Activated CD4-positive, alpha-beta T cell treated with anti-CD3 and anti-CD28 coated beads for 36 hours (primary cell): ENCODE measurements around the gene DYNLT5. TPM values are rescaled to one million over a fixed set of nuclear protein-coding genes. Genes with fewer than 3 reads are reported as not detected.

Experiments
- ATAC-seq: fragments of 200-7000 bp; cut with Tn5 transposase; one replicate; pipeline ENCODE4 v1.10.0; 2021; ENCODE audit warnings: mild to moderate bottlenecking, moderate library complexity
- CTCF ChIA-PET: fragments of 350-600 bp; sonication (Branson Sonifier 250); formaldehyde crosslinking; loops from one replicate; lab custom pipeline; 2021; ENCODE audit warnings: antibody characterized with exemption; lab: Charles Lee
- POLR2A ChIA-PET: fragments of 350-600 bp; sonication (Branson Sonifier 250); formaldehyde crosslinking; loops from one replicate; lab custom pipeline; 2021; ENCODE audit warnings: antibody characterized with exemption, inconsistent platforms; lab: Charles Lee
- DNase-seq: peaks from one replicate; pipeline ENCODE4 v3.0.0-alpha.2; 2020
- H3K27ac Mint-ChIP-seq: one replicate; pipeline ENCODE4 v1.8.0; 2021; ENCODE audit warnings: mixed read lengths
- H3K27me3 Mint-ChIP-seq: one replicate; pipeline ENCODE4 v1.8.0; 2021; ENCODE audit warnings: mixed read lengths
- H3K36me3 Mint-ChIP-seq: one replicate; pipeline ENCODE4 v1.8.0; 2021; ENCODE audit warnings: low read depth, mixed read lengths
- H3K4me1 Mint-ChIP-seq: one replicate; pipeline ENCODE4 v1.8.0; 2021; ENCODE audit warnings: mixed read lengths
- H3K4me3 Mint-ChIP-seq: one replicate; pipeline ENCODE4 v1.8.0; 2021; ENCODE audit warnings: mild to moderate bottlenecking, moderate library complexity, mixed read lengths
- H3K9me3 Mint-ChIP-seq: one replicate; pipeline ENCODE4 v1.8.0; 2021; ENCODE audit warnings: low read depth, mixed read lengths
- intact Hi-C, 2 experiments: fragments of 100-400 bp; cut with DNase I in 1 of 2; cut with micrococcal nuclease in 1 of 2; formaldehyde crosslinking; loops; one replicate each; pipeline versions ENCODE4 v1.14.2 to v1.15.1; 2022 to 2024; cut with DNase I, micrococcal nuclease
- total RNA-seq, 2 experiments: library from RNA; stranded (reverse); gene quantifications; one replicate each; pipeline ENCODE4 v1.2.3, GENCODE V29; 2021

DYNLT5 gene
- total RNA-seq, 2 experiments from 2014 or later: not detected

GRCh38 chr1:66769512-66770229 is 17.4 kb downstream of the DYNLT5 start:
- H3K4me3 Mint-ChIP-seq: peak overlapping the region; percentile 51
- H3K4me1 Mint-ChIP-seq: peaks cover 34% of the 10 kb centered on the region
- H3K27ac Mint-ChIP-seq: peak overlapping the region; percentile 51
- H3K36me3 Mint-ChIP-seq: no peaks in the 10 kb centered on the region
- ChIA-PET CTCF (interaction anchor here (0.8 to 1.7 kb wide), 4 partner anchors 9 to 212 kb away, joined by 3 to 4 read pairs (median 4); no protein-coding TSS in a partner anchor), POLR2A (no interaction called here)
- no peaks in the 10 kb centered on the region for H3K9me3 Mint-ChIP-seq
- ATAC-seq (peak; percentile 68), DNase-seq (peak; percentile 20)
- intact Hi-C loops: loop anchor here (1.0 to 10.0 kb wide), 7 partner anchors 17 to 735 kb away; partner anchors contain the start of genes DNAI4 (in 2 of the 2), MIER1 (in 2 of the 2) and SLC35D1 (in 1 of the 2)
- no peaks in the 10 kb centered on the region for H3K27me3 Mint-ChIP-seq

GRCh38 chr1:66770240-66770639 is 18.0 kb downstream of the DYNLT5 start:
- POLR2A ChIA-PET: no interaction called here

GRCh38 chr1:66770694-66771093 is 18.4 kb downstream of the DYNLT5 start:
- peak overlapping the region; percentile 29 for H3K4me3 Mint-ChIP-seq
- H3K27me3 Mint-ChIP-seq: no peaks in the 10 kb centered on the region
- CTCF ChIA-PET: interaction anchor here (1.7 kb wide), 1 partner anchor 8 kb away, joined by 3 read pairs; no protein-coding TSS in a partner anchor
- POLR2A ChIA-PET: no interaction called here
- DNase-seq: no peak
- peaks cover 34% of the 10 kb centered on the region for H3K4me1 Mint-ChIP-seq
- no peaks in the 10 kb centered on the region for H3K9me3 Mint-ChIP-seq
- H3K27ac Mint-ChIP-seq: peak overlapping the region; percentile 72
- intact Hi-C loops: loop anchor here (1.0 to 10.0 kb wide), 4 partner anchors 16 to 734 kb away; partner anchors contain the start of genes DNAI4 (in 1 of the 2) and MIER1 (in 1 of the 2)
- no peaks in the 10 kb centered on the region for H3K36me3 Mint-ChIP-seq
- peak; percentile 67 for ATAC-seq

More at GRCh38 chr1:66770240-66770639, 18.0 kb downstream of the DYNLT5 start:
- Mint-ChIP-seq H3K27ac (peak overlapping the region; percentile 72), H3K27me3 (no peaks in the 10 kb centered on the region), H3K4me1 (peaks cover 34% of the 10 kb centered on the region), H3K36me3 (no peaks in the 10 kb centered on the region), H3K4me3 (peak overlapping the region; percentile 29), H3K9me3 (no peaks in the 10 kb centered on the region)
- CTCF ChIA-PET: interaction anchor here (1.1 to 1.7 kb wide), 3 partner anchors 8 to 211 kb away, joined by 3 to 4 read pairs (median 4); no protein-coding TSS in a partner anchor
- ATAC-seq (peak; percentile 45), DNase-seq (no peak)
- intact Hi-C loops: loop anchor here (1.0 to 10.0 kb wide), 4 partner anchors 17 to 735 kb away; partner anchors contain the start of genes DNAI4 (in 1 of the 2) and MIER1 (in 1 of the 2)

- intact Hi-C loops: loop anchor here in 1 of 2 experiments (10.0 kb wide), 1 partner anchor 732 kb away; no protein-coding TSS in a partner anchor
- no peaks in the 10 kb centered on the region for H3K9me3 Mint-ChIP-seq
- CTCF ChIA-PET: interaction anchor here (1.8 kb wide), 1 partner anchor 376 kb away, joined by 7 read pairs; no protein-coding TSS in a partner anchor
- no peak overlapping the region for H3K4me3 Mint-ChIP-seq
- ATAC-seq (no peak), DNase-seq (no peak)
- H3K36me3 Mint-ChIP-seq: no peaks in the 10 kb centered on the region
- H3K27me3 Mint-ChIP-seq: no peaks in the 10 kb centered on the region
- POLR2A ChIA-PET: no interaction called here
- H3K27ac Mint-ChIP-seq: no peak overlapping the region
- peaks cover 29% of the 10 kb centered on the region for H3K4me1 Mint-ChIP-seq
Measured at GRCh38 chr1:66773227-66773626, 21.0 kb downstream of the DYNLT5 start.

DNA sequence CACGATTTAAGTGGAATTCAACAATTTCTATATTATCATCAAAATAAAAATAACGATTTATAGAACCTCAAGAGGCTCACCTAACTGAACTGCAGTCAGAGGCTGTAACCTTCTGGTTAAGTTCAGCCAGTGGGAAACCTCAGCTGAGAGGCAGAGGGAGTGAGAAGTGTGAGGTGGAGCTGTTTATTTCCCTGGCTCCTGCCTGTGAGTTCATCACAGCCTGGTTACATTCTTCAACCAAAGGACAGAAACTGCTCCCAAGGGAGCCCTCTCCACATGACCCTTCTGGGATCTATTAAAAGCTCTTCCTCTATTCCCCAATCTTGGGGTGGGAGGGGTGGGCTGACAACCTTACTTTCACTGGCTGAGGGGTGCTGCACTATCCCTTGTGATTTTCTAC is 22.2 kb downstream of the DYNLT5 start:
- Mint-ChIP-seq H3K36me3 (no peaks in the 10 kb centered on the region), H3K4me1 (peaks cover 20% of the 10 kb centered on the region), H3K4me3 (no peak overlapping the region), H3K27me3 (peaks cover 2% of the 10 kb centered on the region), H3K9me3 (no peaks in the 10 kb centered on the region), H3K27ac (no peak overlapping the region)
- ATAC-seq (no peak), DNase-seq (no peak)
- intact Hi-C loops: loop anchor here in 1 of 2 experiments (10.0 kb wide), 1 partner anchor 730 kb away; no protein-coding TSS in a partner anchor
- CTCF ChIA-PET: interaction anchor here (0.7 to 1.8 kb wide), 2 partner anchors 52 to 374 kb away, joined by 3 to 7 read pairs; no protein-coding TSS in a partner anchor
- POLR2A ChIA-PET: no interaction called here

DNA sequence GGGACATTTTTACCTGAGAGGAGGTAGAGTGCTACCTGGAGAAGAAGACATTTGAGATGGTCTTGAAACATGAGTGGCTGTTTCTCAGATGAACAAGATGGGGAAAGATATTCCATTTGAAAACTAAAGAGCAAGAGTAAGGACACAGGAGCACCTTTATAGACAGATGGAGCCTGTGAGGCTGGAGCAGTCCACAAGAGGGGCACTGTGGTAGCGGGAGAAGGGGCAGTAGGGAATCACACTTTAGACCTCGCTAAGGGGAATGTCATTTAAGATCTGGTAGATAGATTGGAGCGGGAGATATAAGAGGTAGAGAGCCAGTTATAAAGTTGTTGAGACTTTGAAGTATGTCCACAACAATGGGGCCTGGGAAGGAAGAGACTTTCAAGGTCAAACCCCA is 23.4 kb downstream of the DYNLT5 start:
- ChIA-PET CTCF (interaction anchor here (1.3 kb wide), 1 partner anchor 10 kb away, joined by 4 read pairs; no protein-coding TSS in a partner anchor), POLR2A (no interaction called here)
- Mint-ChIP-seq H3K4me3 (no peak overlapping the region), H3K27ac (no peak overlapping the region), H3K9me3 (no peaks in the 10 kb centered on the region), H3K4me1 (peaks cover 10% of the 10 kb centered on the region), H3K36me3 (no peaks in the 10 kb centered on the region), H3K27me3 (peaks cover 3% of the 10 kb centered on the region)
- intact Hi-C loops: loop anchor here in 1 of 2 experiments (10.0 kb wide), 1 partner anchor 729 kb away; no protein-coding TSS in a partner anchor
- ATAC-seq: no peak
- DNase-seq: no peak

- CTCF ChIA-PET: interaction anchor here (0.8 to 1.4 kb wide), 4 partner anchors 8 to 371 kb away, joined by 3 to 6 read pairs (median 3); no protein-coding TSS in a partner anchor
Measured at GRCh38 chr1:66777831-66778230, 25.6 kb downstream of the DYNLT5 start.

GRCh38 chr1:66778266-66778665 is 26.0 kb downstream of the DYNLT5 start:
- ChIA-PET POLR2A (no interaction called here), CTCF (interaction anchor here (0.8 to 1.4 kb wide), 3 partner anchors 8 to 52 kb away, joined by 3 to 6 read pairs (median 3); no protein-coding TSS in a partner anchor)
- peaks cover 3% of the 10 kb centered on the region for H3K27me3 Mint-ChIP-seq
- intact Hi-C loops: loop anchor here in 1 of 2 experiments (10.0 kb wide), 1 partner anchor 727 kb away; no protein-coding TSS in a partner anchor
- H3K9me3 Mint-ChIP-seq: no peaks in the 10 kb centered on the region
- no peak overlapping the region for H3K4me3 Mint-ChIP-seq
- H3K27ac Mint-ChIP-seq: no peak overlapping the region
- ATAC-seq (no peak), DNase-seq (no peak)
- no peaks in the 10 kb centered on the region for H3K36me3 Mint-ChIP-seq
- H3K4me1 Mint-ChIP-seq: peaks cover 3% of the 10 kb centered on the region

More at GRCh38 chr1:66777831-66778230, 25.6 kb downstream of the DYNLT5 start:
- intact Hi-C loops: loop anchor here in 1 of 2 experiments (10.0 kb wide), 1 partner anchor 727 kb away; no protein-coding TSS in a partner anchor
- Mint-ChIP-seq H3K4me3 (no peak overlapping the region), H3K27me3 (peaks cover 3% of the 10 kb centered on the region), H3K9me3 (no peaks in the 10 kb centered on the region), H3K4me1 (peaks cover 3% of the 10 kb centered on the region), H3K36me3 (no peaks in the 10 kb centered on the region), H3K27ac (no peak overlapping the region)
- ATAC-seq (no peak), DNase-seq (no peak)
- POLR2A ChIA-PET: no interaction called here

- intact Hi-C loops: loop anchor here in 1 of 2 experiments (10.0 kb wide), 1 partner anchor 726 kb away; no protein-coding TSS in a partner anchor
- H3K4me3 Mint-ChIP-seq: no peak overlapping the region
- ChIA-PET CTCF (interaction anchor here (1.4 to 1.7 kb wide), 2 partner anchors 9 to 14 kb away, joined by 3 to 4 read pairs; no protein-coding TSS in a partner anchor), POLR2A (no interaction called here)
- H3K4me1 Mint-ChIP-seq: peaks cover 3% of the 10 kb centered on the region
- no peaks in the 10 kb centered on the region for H3K36me3 Mint-ChIP-seq
- H3K27me3 Mint-ChIP-seq: peaks cover 3% of the 10 kb centered on the region
- ATAC-seq (no peak), DNase-seq (no peak)
- no peak overlapping the region for H3K27ac Mint-ChIP-seq
- H3K9me3 Mint-ChIP-seq: no peaks in the 10 kb centered on the region
Measured at GRCh38 chr1:66778969-66779368, 26.7 kb downstream of the DYNLT5 start.

DNA sequence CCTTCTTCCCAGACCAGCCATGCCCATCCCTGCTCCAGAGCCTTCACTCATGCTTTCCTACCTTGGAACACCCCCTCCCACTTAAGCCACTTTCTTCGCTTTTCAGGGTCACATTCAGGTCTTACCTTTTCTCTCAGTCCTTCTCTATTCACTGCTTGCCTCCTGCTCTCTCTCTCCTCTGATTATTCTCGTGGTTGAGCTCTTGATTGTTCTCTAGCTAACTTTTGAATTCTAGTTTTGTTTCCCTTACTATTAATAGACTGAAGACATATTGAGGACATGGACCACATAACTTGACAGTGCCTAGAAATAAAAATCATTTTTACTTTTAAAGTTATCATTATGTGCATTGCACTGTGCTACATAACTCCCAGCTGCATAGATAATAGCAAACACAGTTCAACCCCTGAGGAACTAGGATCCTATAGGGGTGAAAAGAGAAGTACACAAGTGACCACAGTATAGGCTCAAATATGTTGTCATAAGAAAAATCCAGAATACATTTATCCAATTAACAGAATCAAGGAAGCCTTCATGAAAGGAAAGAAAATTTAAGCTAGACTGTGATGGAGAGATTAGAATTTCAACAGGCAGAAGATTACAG is 27.3 kb downstream of the DYNLT5 start:
- ATAC-seq (no peak), DNase-seq (no peak)
- Mint-ChIP-seq H3K27ac (no peak overlapping the region), H3K4me3 (no peak overlapping the region), H3K4me1 (peaks cover 3% of the 10 kb centered on the region), H3K27me3 (peaks cover 3% of the 10 kb centered on the region), H3K36me3 (no peaks in the 10 kb centered on the region), H3K9me3 (peaks cover 2% of the 10 kb centered on the region)
- ChIA-PET POLR2A (no interaction called here), CTCF (interaction anchor here (0.5 to 1.7 kb wide), 2 partner anchors 14 to 828 kb away, joined by 3 to 4 read pairs; no protein-coding TSS in a partner anchor)
- intact Hi-C loops: loop anchor here in 1 of 2 experiments (10.0 kb wide), 1 partner anchor 725 kb away; no protein-coding TSS in a partner anchor
